BLaER1 (cell line): Measurements from ENCODE around the gene ABITRAM.
"Not testable (repeated sequence)": the region's sequence is repeated elsewhere in the genome, so short reads cannot be mapped to it uniquely, and the experiment has no call there.

Experiments
- H3K27ac ChIP-seq: shearing (Covaris generic); formaldehyde crosslinking; 2 replicates; pipeline ENCODE4 v1.8.1; 2022
- H3K27me3 ChIP-seq: shearing (Covaris generic); formaldehyde crosslinking; 2 replicates; pipeline ENCODE4 v1.8.1; 2022
- H3K36me3 ChIP-seq: shearing (Covaris generic); formaldehyde crosslinking; 2 replicates; pipeline ENCODE4 v1.8.1; 2022
- H3K4me1 ChIP-seq: shearing (Covaris generic); formaldehyde crosslinking; 2 replicates; pipeline ENCODE4 v1.8.1; 2022
- H3K4me2 ChIP-seq: shearing (Covaris generic); formaldehyde crosslinking; 2 replicates; pipeline ENCODE4 v1.8.1; 2022
- H3K4me3 ChIP-seq: shearing (Covaris generic); formaldehyde crosslinking; 2 replicates; pipeline ENCODE4 v1.8.1; 2022
- H3K9ac ChIP-seq: shearing (Covaris generic); formaldehyde crosslinking; 2 replicates; pipeline ENCODE4 v1.8.1; 2022
- H3K9me3 ChIP-seq: shearing (Covaris generic); formaldehyde crosslinking; 2 replicates; pipeline ENCODE4 v1.8.1; 2022
- H4K20me1 ChIP-seq: shearing (Covaris generic); formaldehyde crosslinking; 2 replicates; pipeline ENCODE4 v1.8.1; 2022
- Cebpa-rat ChIP-seq: shearing (Covaris generic); IDR thresholded peaks from 2 replicates; pipeline ENCODE4 v1.8.1; 2022

Gene ABITRAM

DNA sequence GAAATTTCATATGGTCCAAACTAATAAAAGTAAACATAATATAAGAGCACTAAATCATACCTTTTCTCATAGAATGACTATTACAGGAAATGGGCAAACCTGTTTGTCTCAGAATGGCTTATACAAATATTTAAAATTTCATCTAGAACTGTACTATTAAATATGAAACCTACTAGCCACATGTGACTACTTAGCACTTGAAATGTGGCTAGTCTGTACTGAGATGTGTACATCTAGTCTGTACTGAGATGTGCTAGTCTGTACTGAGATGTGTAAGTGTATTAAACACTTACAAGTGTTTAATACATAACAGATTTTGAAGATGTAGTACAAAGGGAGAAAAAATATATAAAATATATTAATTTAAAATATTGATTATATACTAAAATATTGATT lies 22.4 kb downstream of the ABITRAM start:
- Histone ChIP-seq H3K4me2 (no peak overlapping the region), H3K36me3 (peaks cover 17% of the 10 kb centered on the region; the same call in 1 of the 2 replicates), H3K27me3 (no peaks in the 10 kb centered on the region), H3K9ac (no peak overlapping the region), H3K4me1 (0 out of 2 replicates have a peak, but pooled peaks cover 8% of the 10 kb centered on the region), H3K27ac (no peak overlapping the region), H4K20me1 (no peaks in the 10 kb centered on the region), H3K4me3 (no peak overlapping the region), H3K9me3 (no peaks in the 10 kb centered on the region)
- no peak for TF ChIP-seq Cebpa-rat

DNA sequence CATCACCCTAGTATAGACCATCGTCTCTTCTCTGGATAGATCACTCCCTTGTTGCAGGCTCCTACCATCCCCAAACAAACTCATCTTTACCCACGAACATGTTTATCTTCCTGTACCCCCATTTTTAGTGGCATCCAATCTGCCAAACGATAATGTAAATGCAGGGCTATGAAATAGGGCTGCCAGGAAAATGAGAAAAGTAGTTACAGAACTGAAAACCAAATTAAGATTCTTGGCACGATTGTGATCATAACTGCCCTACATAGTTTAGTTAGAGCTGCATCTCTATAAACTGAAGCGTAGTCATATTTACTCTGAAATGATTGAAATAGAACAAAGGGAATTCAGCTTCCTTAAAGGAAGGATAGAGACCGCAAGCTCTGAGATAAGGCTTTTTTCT lies 26.1 kb downstream of the ABITRAM start:
- H3K4me2 ChIP-seq, result no peak overlapping the region
- no peak for TF ChIP-seq Cebpa-rat
- H3K27ac ChIP-seq, result no peak overlapping the region
- H3K4me1 ChIP-seq, result 0 out of 2 replicates have a peak, but pooled peaks cover 5% of the 10 kb centered on the region
- peaks cover 35% of the 10 kb centered on the region for H3K36me3 ChIP-seq
- no peak overlapping the region for H3K4me3 ChIP-seq
- no peaks in the 10 kb centered on the region for H3K9me3 ChIP-seq
- no peak overlapping the region for H3K9ac ChIP-seq
- no peaks in the 10 kb centered on the region for H3K27me3 ChIP-seq
- H4K20me1 ChIP-seq, result no peaks in the 10 kb centered on the region

DNA sequence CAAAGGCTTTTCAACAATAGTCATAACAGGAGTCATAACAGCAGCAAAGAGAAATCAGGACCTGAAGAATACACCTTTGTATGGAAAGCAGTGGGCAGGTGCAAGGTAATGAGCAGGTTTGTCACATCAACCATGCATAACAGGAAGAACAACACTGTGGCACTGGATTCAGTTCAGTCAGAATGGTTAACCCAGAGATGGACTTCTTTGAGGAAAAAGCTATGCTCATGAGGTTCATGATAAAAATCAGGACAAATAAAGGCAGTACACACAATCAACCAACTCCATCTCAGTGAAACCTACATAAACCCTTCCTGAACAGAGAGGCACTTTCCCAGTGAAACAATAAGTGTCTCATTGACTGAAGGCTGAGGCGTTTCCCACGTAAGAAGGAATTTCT lies 27.0 kb downstream of the ABITRAM start:
- H3K9ac ChIP-seq, result no peak overlapping the region
- H3K4me1 ChIP-seq, result 0 out of 2 replicates have a peak, but pooled peaks cover 5% of the 10 kb centered on the region
- H3K27me3 ChIP-seq, result no peaks in the 10 kb centered on the region
- no peaks in the 10 kb centered on the region for H4K20me1 ChIP-seq
- H3K36me3 ChIP-seq, result peaks cover 43% of the 10 kb centered on the region
- TF ChIP-seq Cebpa-rat, result no peak
- no peak overlapping the region for H3K4me2 ChIP-seq
- no peak overlapping the region for H3K4me3 ChIP-seq
- H3K27ac ChIP-seq, result no peak overlapping the region
- no peaks in the 10 kb centered on the region for H3K9me3 ChIP-seq

GRCh38 chr9:108963459-108964143 lies 29.4 kb downstream of the ABITRAM start:
- Histone ChIP-seq H3K9ac (no peak overlapping the region), H3K27me3 (no peaks in the 10 kb centered on the region), H3K4me3 (no peak overlapping the region), H3K4me2 (no peak overlapping the region), H3K4me1 (0 out of 2 replicates have a peak, but pooled peaks cover 5% of the 10 kb centered on the region), H3K9me3 (no peaks in the 10 kb centered on the region), H4K20me1 (no peaks in the 10 kb centered on the region), H3K36me3 (peaks cover 66% of the 10 kb centered on the region), H3K27ac (no peak overlapping the region)
- TF ChIP-seq Cebpa-rat, result no peak

DNA sequence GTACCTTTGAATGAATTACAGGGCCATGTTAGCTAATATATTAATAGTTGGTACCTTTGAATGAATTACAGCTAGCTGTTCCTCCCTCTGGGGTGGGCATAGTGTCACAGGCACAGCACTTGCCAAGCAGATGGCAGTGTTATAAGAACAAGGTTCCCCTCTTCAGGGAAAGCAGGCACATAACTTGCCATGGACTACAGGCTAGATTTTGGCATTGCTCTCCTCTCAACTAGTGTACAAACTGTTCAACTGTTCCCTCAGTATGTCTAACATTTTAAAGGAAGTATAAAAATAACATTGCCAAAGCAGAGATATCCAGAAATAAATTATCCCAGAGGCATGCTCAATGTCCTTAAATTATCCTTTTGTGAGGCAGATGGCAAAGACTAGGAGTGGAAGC lies 33.7 kb downstream of the ABITRAM start:
- H3K9me3 ChIP-seq, result peaks cover 13% of the 10 kb centered on the region
- H3K4me3 ChIP-seq, result no peak overlapping the region
- no peak overlapping the region for H3K27ac ChIP-seq
- H4K20me1 ChIP-seq, result no peaks in the 10 kb centered on the region
- no peak overlapping the region for H3K9ac ChIP-seq
- H3K4me1 ChIP-seq, result no peaks in the 10 kb centered on the region
- no peak for TF ChIP-seq Cebpa-rat
- H3K36me3 ChIP-seq, result peaks cover 77% of the 10 kb centered on the region
- no peak overlapping the region for H3K4me2 ChIP-seq
- no peaks in the 10 kb centered on the region for H3K27me3 ChIP-seq

DNA sequence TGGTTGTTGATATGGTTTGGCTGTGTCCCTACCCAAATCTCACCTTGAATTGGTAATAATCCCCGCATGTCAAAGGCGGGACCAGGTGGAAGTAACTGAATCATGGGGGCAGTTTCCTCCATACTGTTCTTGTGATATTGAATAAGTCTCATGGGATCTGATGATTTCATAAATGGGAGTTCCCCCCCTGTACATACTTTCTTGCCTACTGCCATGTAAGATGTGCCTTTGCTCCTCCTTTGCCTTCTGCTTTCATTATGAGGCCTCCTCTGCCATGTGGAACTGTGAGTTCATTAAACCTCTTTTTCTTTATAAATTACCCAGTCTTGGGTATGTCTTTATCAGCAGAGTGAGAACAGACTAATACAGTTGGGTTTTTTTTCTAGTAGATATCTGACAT lies 37.2 kb downstream of the ABITRAM start:
- not testable (repeated sequence) for H3K27ac ChIP-seq, H3K9ac ChIP-seq, H4K20me1 ChIP-seq, H3K4me3 ChIP-seq, H3K4me2 ChIP-seq, H3K4me1 ChIP-seq, H3K27me3 ChIP-seq
- H3K9me3 ChIP-seq, result peaks cover 13% of the 10 kb centered on the region
- H3K36me3 ChIP-seq, result peaks cover 79% of the 10 kb centered on the region

GRCh38 chr9:108972186-108972585 lies 38.0 kb downstream of the ABITRAM start:
- H3K4me1 ChIP-seq, result no peaks in the 10 kb centered on the region
- no peak overlapping the region for H3K27ac ChIP-seq
- no peaks in the 10 kb centered on the region for H3K27me3 ChIP-seq
- peaks cover 13% of the 10 kb centered on the region for H3K9me3 ChIP-seq
- peaks cover 75% of the 10 kb centered on the region for H3K36me3 ChIP-seq
- H3K4me2 ChIP-seq, result no peak overlapping the region
- no peak overlapping the region for H3K4me3 ChIP-seq
- no peak overlapping the region for H3K9ac ChIP-seq
- no peak for TF ChIP-seq Cebpa-rat
- no peaks in the 10 kb centered on the region for H4K20me1 ChIP-seq

DNA sequence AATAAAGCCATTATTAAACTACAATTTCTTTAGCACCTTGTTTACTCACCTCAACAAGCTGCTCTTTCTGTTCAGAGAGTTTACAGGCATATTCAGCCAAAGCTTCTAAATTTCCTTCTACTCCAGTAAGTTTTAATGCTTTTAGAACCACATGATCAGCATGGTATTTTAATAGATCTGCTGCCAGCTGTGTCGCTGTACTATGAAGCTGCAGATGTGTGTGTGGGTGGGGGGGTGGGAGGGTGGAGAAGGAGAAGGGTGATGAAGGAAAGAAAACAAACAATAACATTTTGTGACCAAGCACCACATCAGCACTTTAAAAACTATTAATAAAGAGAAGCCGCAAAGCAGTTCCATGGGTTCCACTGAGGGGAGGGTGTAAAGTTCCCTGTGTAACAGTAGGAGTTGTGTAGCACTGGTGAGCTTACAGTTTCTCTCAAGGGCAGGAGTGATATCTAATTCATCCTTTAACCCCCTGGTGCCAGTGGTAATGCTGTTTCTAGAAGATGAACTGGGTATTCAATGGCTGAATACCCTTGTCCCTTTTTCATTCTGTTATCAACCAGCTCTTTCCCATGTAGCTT lies 38.5 kb downstream of the ABITRAM start:
- no peaks in the 10 kb centered on the region for H3K27me3 ChIP-seq
- no peak for TF ChIP-seq Cebpa-rat
- peaks cover 74% of the 10 kb centered on the region for H3K36me3 ChIP-seq
- H3K4me1 ChIP-seq, result no peaks in the 10 kb centered on the region
- no peak overlapping the region for H3K9ac ChIP-seq
- peaks cover 13% of the 10 kb centered on the region for H3K9me3 ChIP-seq
- H3K4me3 ChIP-seq, result no peak overlapping the region
- H3K4me2 ChIP-seq, result no peak overlapping the region
- no peak overlapping the region for H3K27ac ChIP-seq
- no peaks in the 10 kb centered on the region for H4K20me1 ChIP-seq

DNA sequence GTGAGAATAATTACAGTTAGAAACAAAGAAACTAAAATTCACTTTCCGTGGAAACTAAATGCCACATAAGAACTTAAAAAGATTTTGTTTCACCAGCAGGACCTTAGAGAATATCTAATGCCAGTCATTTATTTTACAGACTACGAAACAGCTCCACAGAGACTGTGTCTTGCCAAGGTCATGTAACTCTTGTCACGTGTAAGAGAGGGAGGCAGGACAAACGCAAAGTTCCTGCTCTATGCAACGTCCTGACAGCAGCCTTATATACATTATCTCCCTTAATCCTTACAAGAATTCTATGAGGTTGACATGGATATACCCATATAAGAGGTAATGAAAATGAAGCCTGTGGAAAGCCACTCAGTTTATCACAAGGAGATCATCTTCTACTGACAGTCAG lies 39.7 kb downstream of the ABITRAM start:
- Histone ChIP-seq H3K9me3 (peaks cover 13% of the 10 kb centered on the region), H3K4me1 (no peaks in the 10 kb centered on the region), H3K36me3 (peaks cover 74% of the 10 kb centered on the region), H3K4me3 (no peak overlapping the region), H3K27me3 (no peaks in the 10 kb centered on the region), H4K20me1 (no peaks in the 10 kb centered on the region), H3K4me2 (no peak overlapping the region), H3K9ac (no peak overlapping the region), H3K27ac (no peak overlapping the region)
- TF ChIP-seq Cebpa-rat, result no peak

- H3K9me3 ChIP-seq, result no peaks in the 10 kb centered on the region
These were observed 44.0 kb downstream of the ABITRAM start for GRCh38 chr9:108978205-108978604.

More at GRCh38 chr9:108978205-108978604, 44.0 kb downstream of the ABITRAM start:
- no peak overlapping the region for H3K9ac ChIP-seq
- no peak for TF ChIP-seq Cebpa-rat
- H4K20me1 ChIP-seq, result no peaks in the 10 kb centered on the region
- no peak overlapping the region for H3K4me2 ChIP-seq
- no peak overlapping the region for H3K4me3 ChIP-seq
- no peaks in the 10 kb centered on the region for H3K27me3 ChIP-seq
- no peak overlapping the region for H3K27ac ChIP-seq
- no peaks in the 10 kb centered on the region for H3K4me1 ChIP-seq
- peaks cover 77% of the 10 kb centered on the region for H3K36me3 ChIP-seq
